ENCODE measurements around the gene RFC4. TPM values are rescaled to one million over a fixed set of nuclear protein-coding genes. Genes with fewer than 3 reads are reported as not detected.

The RFC4 gene
- total and polyA plus RNA-seq, 4 donors: 12.2 to 16.9 (median 13.3) TPM

- H3K4me1 ChIP-seq (ENCODE audit: control insufficient read depth in 5 of 5, insufficient read depth in 5 of 5, low read length in 5 of 5): peaks cover 0 to 46% (median 11%) of the 10 kb centered on the region in 5 donors
- TF ChIP-seq CTCF (IDR thresholded peaks at IDR 0.05; ENCODE audit: control extremely low read depth, extremely low read depth): no peak
- DNase-seq: peak; percentile 85 to 91 (median 87)
Measured at GRCh38 chr3:186783731-186784515, 22.4 kb downstream of the RFC4 start.

GRCh38 chr3:186783058-186783730, 23.1 kb downstream of the RFC4 start, which contains the start of gene EIF4A2:
EIF4A2 (plus strand) TSS chr3:186783577; CDS start chr3:186783611, 34 bp downstream.
- WGBS, 2 donors: 0% methylated on average over 60 of the region's 60 CpGs
- H3K27me3 ChIP-seq (ENCODE audit: control insufficient read depth in 3 of 3, insufficient read depth in 3 of 3, low read length in 2 of 3): no peaks in the 10 kb centered on the region
- TF ChIP-seq CTCF (IDR thresholded peaks at IDR 0.05; ENCODE audit: control extremely low read depth, extremely low read depth): no peak
- peaks cover 16 to 47% (median 35%) of the 10 kb centered on the region in 4 donors for H3K36me3 ChIP-seq (ENCODE audit: control insufficient read depth in 4 of 4, insufficient read depth in 4 of 4, low read length in 4 of 4)
- no peaks in the 10 kb centered on the region for H3K9me3 ChIP-seq (ENCODE audit: control insufficient read depth in 4 of 4, insufficient read depth in 3 of 4, low read length in 3 of 4)
- peak within 1 kb of the TSS; percentile 93 to 98 for H3K27ac ChIP-seq (ENCODE audit: low read depth in 1 of 2, low read length in 1 of 2)
- ATAC-seq (ENCODE audit: insufficient read depth, low FRiP score) (peak; percentile 87), DNase-seq (peak; percentile 91 to 94 (median 93))
- H3K9ac ChIP-seq (ENCODE audit: insufficient read depth in 1 of 2, low read length in 2 of 2): peak within 1 kb of the TSS; percentile 100
- H3K4me1 ChIP-seq (ENCODE audit: control insufficient read depth in 5 of 5, insufficient read depth in 5 of 5, low read length in 5 of 5): peaks cover 0 to 42% (median 11%) of the 10 kb centered on the region in 5 donors
- H3K4me3 ChIP-seq: peak within 1 kb of the TSS; percentile 86

More at GRCh38 chr3:186783731-186784515, 22.4 kb downstream of the RFC4 start:
- Histone ChIP-seq H3K27me3 (ENCODE audit: control insufficient read depth in 3 of 3, insufficient read depth in 3 of 3, low read length in 2 of 3) (no peaks in the 10 kb centered on the region), H3K9ac (ENCODE audit: insufficient read depth in 1 of 2, low read length in 2 of 2) (peak overlapping the region; percentile 100), H3K4me3 (peak overlapping the region; percentile 86), H3K36me3 (ENCODE audit: control insufficient read depth in 4 of 4, insufficient read depth in 4 of 4, low read length in 4 of 4) (peaks cover 20 to 54% (median 43%) of the 10 kb centered on the region in 4 donors), H3K27ac (ENCODE audit: low read depth in 1 of 2, low read length in 1 of 2) (peak overlapping the region; percentile 93 to 98), H3K9me3 (ENCODE audit: control insufficient read depth in 4 of 4, insufficient read depth in 3 of 4, low read length in 3 of 4) (no peaks in the 10 kb centered on the region)
- WGBS, 2 donors: 0 to 1% methylated on average over 56 of the region's 56 CpGs
- peak; percentile 81 for ATAC-seq (ENCODE audit: insufficient read depth, low FRiP score)

GRCh38 chr3:186782542-186783057, 23.7 kb downstream of the RFC4 start:
- Histone ChIP-seq H3K9me3 (ENCODE audit: control insufficient read depth in 4 of 4, insufficient read depth in 3 of 4, low read length in 3 of 4) (no peaks in the 10 kb centered on the region), H3K4me1 (ENCODE audit: control insufficient read depth in 5 of 5, insufficient read depth in 5 of 5, low read length in 5 of 5) (peaks cover 0 to 37% (median 11%) of the 10 kb centered on the region in 5 donors), H3K9ac (ENCODE audit: insufficient read depth in 1 of 2, low read length in 2 of 2) (peak overlapping the region; percentile 100), H3K27ac (ENCODE audit: low read depth in 1 of 2, low read length in 1 of 2) (peak overlapping the region; percentile 93 to 98), H3K36me3 (ENCODE audit: control insufficient read depth in 4 of 4, insufficient read depth in 4 of 4, low read length in 4 of 4) (peaks cover 15 to 41% (median 30%) of the 10 kb centered on the region in 4 donors), H3K27me3 (ENCODE audit: control insufficient read depth in 3 of 3, insufficient read depth in 3 of 3, low read length in 2 of 3) (no peaks in the 10 kb centered on the region), H3K4me3 (peak overlapping the region; percentile 81)
- peak; percentile 4 for ATAC-seq (ENCODE audit: insufficient read depth, low FRiP score)
- no peak for TF ChIP-seq CTCF (IDR thresholded peaks at IDR 0.05; ENCODE audit: control extremely low read depth, extremely low read depth)
- WGBS, 2 donors: 5 to 7% methylated on average over 21 of the region's 21 CpGs
- DNase-seq: peak in 2 of 3 donors; percentile 56 to 62
